ENCODE measurements around the gene WNT8B. TPM values are rescaled to one million over a fixed set of nuclear protein-coding genes. Genes with fewer than 3 reads are reported as not detected.

The WNT8B gene
- total RNA-seq, 1 experiment from 2014 or later = not detected

- peaks cover 25% of the 10 kb centered on the region for H3K27me3 ChIP-seq (ENCODE audit: control insufficient read depth, insufficient read depth, low read length)
- ChIA-PET CTCF (no interaction called here), POLR2A (no interaction called here)
- no peak for DNase-seq (ENCODE audit: low read depth, low spot score)
- no peak for ATAC-seq
- in situ Hi-C loops (cut with HindIII; ENCODE audit: low pct_unique_long_range_greater_than_20kb, low sequenced_read_pairs) (no loop called here), intact Hi-C loops (cut with micrococcal nuclease; ENCODE audit: unreplicated experiment) (no loop called here)
- H3K4me1 ChIP-seq (ENCODE audit: control insufficient read depth, insufficient read depth, low read length) = no peaks in the 10 kb centered on the region
- H3K36me3 ChIP-seq (ENCODE audit: control insufficient read depth, insufficient read depth, low read length) = no peaks in the 10 kb centered on the region
- H3K4me3 ChIP-seq (ENCODE audit: low read depth in 2 of 2, low read length in 2 of 2) = no peak overlapping the region
- H3K27ac ChIP-seq (ENCODE audit: low read length) = no peak overlapping the region
- no TSS peak for BruUV-seq (replicated peaks)
- H3K9me3 ChIP-seq (ENCODE audit: control insufficient read depth, insufficient read depth, low read depth, low read length) = no peaks in the 10 kb centered on the region
- no peak for TF ChIP-seq TCF7L2 (IDR thresholded peaks at IDR 0.05; ENCODE audit: low read depth, low read length)
- no peak for TF ChIP-seq CTCF (IDR thresholded peaks at IDR 0.05)
- no peak for TF ChIP-seq POLR2AphosphoS5 (IDR thresholded peaks at IDR 0.05; ENCODE audit: low read depth, low read length)
- TF ChIP-seq SIN3A (IDR thresholded peaks at IDR 0.05; ENCODE audit: borderline replicate concordance, insufficient read depth, low read depth, low read length) = no peak
- TF ChIP-seq REST (IDR thresholded peaks at IDR 0.05; ENCODE audit: insufficient read depth in 1 of 2, low read depth in 2 of 2, low read length in 1 of 2) = no peak
Observed at GRCh38 chr10:100470367-100470766, 7.6 kb downstream of the WNT8B start.

GRCh38 chr10:100477970-100478369 is 15.2 kb downstream of the WNT8B start:
- no peaks in the 10 kb centered on the region for H3K36me3 ChIP-seq (ENCODE audit: control insufficient read depth, insufficient read depth, low read length)
- CTCF ChIA-PET = interaction anchor here (0.6 kb wide), 1 partner anchor 188 kb away, joined by 5 read pairs; no protein-coding TSS in a partner anchor

More at GRCh38 chr10:100477970-100478369, 15.2 kb downstream of the WNT8B start:
- intact Hi-C loops (cut with micrococcal nuclease; ENCODE audit: unreplicated experiment) (no loop called here), in situ Hi-C loops (cut with HindIII; ENCODE audit: low pct_unique_long_range_greater_than_20kb, low sequenced_read_pairs) (no loop called here)
- TF ChIP-seq REST (IDR thresholded peaks at IDR 0.05; ENCODE audit: insufficient read depth in 1 of 2, low read depth in 2 of 2, low read length in 1 of 2) (no peak), TCF7L2 (IDR thresholded peaks at IDR 0.05; ENCODE audit: low read depth, low read length) (no peak), SIN3A (IDR thresholded peaks at IDR 0.05; ENCODE audit: borderline replicate concordance, insufficient read depth, low read depth, low read length) (no peak), POLR2AphosphoS5 (IDR thresholded peaks at IDR 0.05; ENCODE audit: low read depth, low read length) (no peak), CTCF (IDR thresholded peaks at IDR 0.05) (no peak)
- H3K27me3 ChIP-seq (ENCODE audit: control insufficient read depth, insufficient read depth, low read length) = peaks cover 25% of the 10 kb centered on the region
- H3K4me1 ChIP-seq (ENCODE audit: control insufficient read depth, insufficient read depth, low read length) = no peaks in the 10 kb centered on the region; the same call in 1 of the 2 replicates
- H3K27ac ChIP-seq (ENCODE audit: low read length) = no peak overlapping the region
- no peaks in the 10 kb centered on the region for H3K9me3 ChIP-seq (ENCODE audit: control insufficient read depth, insufficient read depth, low read depth, low read length)
- BruUV-seq (replicated peaks) = no TSS peak
- H3K4me3 ChIP-seq (ENCODE audit: low read depth in 2 of 2, low read length in 2 of 2) = no peak overlapping the region
- no peak for ATAC-seq
- POLR2A ChIA-PET = no interaction called here
- DNase-seq (ENCODE audit: low read depth, low spot score) = no peak

All from Panc1 (cell line).